Tibial nerve (tissue), 3 donors: Measurements from ENCODE around the gene RHOG.

Experiments
- CTCF ChIP-seq, 5 experiments: fragments of 200-600 bp in 3 of 5; fragments of 450-650 bp in 2 of 5; sonication (generic) in 3 of 5; IDR thresholded peaks; one replicate each; pipeline ENCODE4 v1.5.1; 2016 to 2019; ENCODE audit warnings: antibody characterized with exemption in 5 of 5, mild to moderate bottlenecking in 3 of 5, moderate library complexity in 2 of 5
- POLR2A ChIP-seq, 2 donors: fragments of 450-650 bp; IDR thresholded peaks; one replicate each; pipeline ENCODE4 v1.6.1; 2017; ENCODE audit warnings: antibody characterized with exemption in 2 of 2, mild to moderate bottlenecking in 2 of 2, moderate library complexity in 2 of 2

- TF ChIP-seq CTCF (IDR thresholded peaks at IDR 0.05) (peak; percentile 98 to 99 (median 99)), POLR2A (IDR thresholded peaks at IDR 0.05) (peak; percentile 74 to 81)
Measured at GRCh38 chr11:3854977-3855807, 14.4 kb upstream of the RHOG start, which contains the start of gene STIM1.
